Neural cell (in vitro differentiated cells): ENCODE measurements around the gene PPP6R1.

Experiments used
- CTCF ChIP-seq: fragments of 450-650 bp; IDR thresholded peaks from 2 replicates; pipeline ENCODE4 v1.5.1; 2014; ENCODE audit warnings: antibody characterized with exemption, mild to moderate bottlenecking, moderate library complexity; ENCODE audit not compliant: poor library complexity, severe bottlenecking
- EP300 ChIP-seq: fragments of 450-650 bp; conservative IDR thresholded peaks from 2 replicates; pipeline ENCODE4 v1.6.1; 2014; ENCODE audit warnings: antibody characterized with exemption, mild to moderate bottlenecking, moderate library complexity; ENCODE audit not compliant: poor library complexity, severe bottlenecking
- EZH2 ChIP-seq: fragments of 200-600, 300-800 bp; shearing (Covaris generic), sonication (generic); IDR thresholded peaks from 2 replicates; pipeline ENCODE4 v1.6.1; 2014; ENCODE audit warnings: antibody characterized with exemption, low read length, borderline replicate concordance, mild to moderate bottlenecking; ENCODE audit not compliant: insufficient read depth, poor library complexity, severe bottlenecking
- MXI1 ChIP-seq: fragments of 450-650 bp; conservative IDR thresholded peaks from 2 replicates; pipeline ENCODE4 v1.6.1; 2014; ENCODE audit warnings: antibody characterized with exemption, mild to moderate bottlenecking; ENCODE audit not compliant: poor library complexity, severe bottlenecking
- POLR2AphosphoS5 ChIP-seq: IDR thresholded peaks from 2 replicates; pipeline ENCODE4 v1.6.1; 2012
- RAD21 ChIP-seq: fragments of 450-650 bp; conservative IDR thresholded peaks from 2 replicates; pipeline ENCODE4 v1.6.1; 2014; ENCODE audit warnings: antibody characterized with exemption, mild to moderate bottlenecking, moderate library complexity
- SMC3 ChIP-seq: fragments of 450-650 bp; conservative IDR thresholded peaks from 2 replicates; pipeline ENCODE4 v1.6.1; 2014; ENCODE audit warnings: antibody characterized with exemption, mild to moderate bottlenecking, moderate library complexity; ENCODE audit not compliant: poor library complexity
- TAF1 ChIP-seq: IDR thresholded peaks from 2 replicates; pipeline ENCODE4 v1.6.1; 2012; ENCODE audit warnings: low read depth

GRCh38 chr19:55257461-55258420, 1.1 kb downstream of the PPP6R1 start:
- TF ChIP-seq CTCF (no peak), EP300 (no peak), POLR2AphosphoS5 (no peak), TAF1 (no peak), EZH2 (no peak), RAD21 (peak; percentile 15), SMC3 (no peak), MXI1 (no peak)
